GM13976 (cell line): ENCODE results near the gene IPO11.

Experiments used
- DNase-seq: peaks from one replicate; pipeline ENCODE4 v3.0.0; 2012; ENCODE audit warnings: low spot score
- CTCF ChIP-seq: IDR thresholded peaks from 2 replicates; pipeline ENCODE4 v1.5.1; 2012; ENCODE audit warnings: borderline replicate concordance, mild to moderate bottlenecking; ENCODE audit not compliant: insufficient read depth; ENCODE audit errors: extremely low read depth, missing control alignments, control extremely low read depth
- in situ Hi-C: fragments of 300-500 bp; cut with MboI; formaldehyde crosslinking; loops from one replicate; pipeline ENCODE4 v1.12.0; 2022; ENCODE audit warnings: low sequenced_read_pairs, mixed read lengths, inconsistent platforms; ENCODE audit not compliant: unreplicated experiment

The IPO11 gene

GRCh38 chr5:62461561-62461960 lies 49.0 kb downstream of the IPO11 start:
- DNase-seq = no peak
- in situ Hi-C loops = no loop called here
- TF ChIP-seq CTCF = no peak

GRCh38 chr5:62465985-62466925 lies 53.7 kb downstream of the IPO11 start:
- DNase-seq = no peak
- TF ChIP-seq CTCF = no peak
- in situ Hi-C loops = no loop called here

DNA sequence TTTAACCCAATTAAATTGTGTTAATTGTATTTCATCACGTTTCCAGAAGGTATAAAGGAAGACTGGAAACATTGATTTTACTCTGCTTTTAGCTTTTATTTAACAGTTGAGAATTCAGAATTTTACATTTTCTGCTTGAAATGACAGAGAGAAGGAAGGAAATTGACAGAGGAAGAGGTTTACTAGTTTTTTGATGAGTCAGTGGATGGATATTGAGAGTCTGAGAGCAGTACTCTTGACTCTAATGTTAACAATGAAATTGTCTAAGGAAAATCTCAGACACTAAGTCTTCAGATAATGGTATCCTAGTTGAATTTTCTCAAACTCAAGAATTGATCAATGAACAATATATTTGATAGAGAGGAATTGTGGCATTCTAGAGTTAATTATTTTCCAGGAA lies 60.6 kb downstream of the IPO11 start:
- in situ Hi-C loops = no loop called here
- no peak for DNase-seq
- TF ChIP-seq CTCF = no peak

DNA sequence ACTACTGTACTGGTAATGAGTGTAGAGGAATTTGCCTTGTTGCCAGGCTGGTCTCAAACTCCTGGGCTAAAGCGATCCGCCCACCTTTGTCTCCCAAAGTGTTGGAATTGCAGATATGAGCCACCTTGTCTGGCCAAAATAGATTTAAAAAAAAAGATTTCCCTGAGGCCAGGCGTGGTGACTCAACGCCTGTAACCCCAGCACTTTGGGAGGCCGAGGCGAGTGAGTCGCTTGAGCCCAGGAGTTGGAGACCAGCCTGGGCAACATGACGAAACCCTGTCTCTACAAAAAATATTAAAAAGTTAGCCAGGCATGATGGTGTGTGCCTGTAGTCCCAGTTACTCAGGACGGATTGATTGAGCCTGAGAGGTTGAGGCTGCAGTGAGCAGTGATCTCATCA lies 62.5 kb downstream of the IPO11 start:
- in situ Hi-C loops = no loop called here
- DNase-seq = no peak

DNA sequence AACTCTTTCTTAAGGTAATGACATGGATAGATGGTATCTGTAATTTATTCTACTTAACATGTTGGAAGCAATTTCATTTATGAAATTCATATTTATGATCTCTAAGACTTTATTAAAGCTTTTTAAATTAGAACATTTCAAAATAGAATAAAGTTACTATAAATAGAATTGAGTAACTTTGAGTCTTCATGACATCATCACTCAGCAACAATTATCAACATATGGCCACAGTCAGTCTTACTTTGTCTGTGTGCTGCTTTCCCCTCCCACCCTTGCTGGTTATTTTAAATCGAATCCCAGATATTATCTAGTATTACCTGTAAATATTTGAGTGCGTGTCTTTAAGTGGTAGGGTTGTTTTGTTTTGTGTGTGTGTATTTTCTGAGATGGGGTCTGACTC lies 65.2 kb downstream of the IPO11 start:
- DNase-seq = no peak
- in situ Hi-C loops = no loop called here

More for the DNA sequence above, 62.5 kb downstream of the IPO11 start:
- TF ChIP-seq CTCF = no peak

GRCh38 chr5:62483556-62483955 lies 71.0 kb downstream of the IPO11 start:
- TF ChIP-seq CTCF = no peak
- no peak for DNase-seq
- in situ Hi-C loops = no loop called here

More for the DNA sequence above, 65.2 kb downstream of the IPO11 start:
- TF ChIP-seq CTCF = no peak
